GM13977 (cell line): ENCODE results near the gene FABP1.

Experiments
- DNase-seq: peaks from one replicate; pipeline ENCODE4 v3.0.0; 2012; ENCODE audit warnings: low spot score
- in situ Hi-C: fragments of 300-500 bp; cut with MboI; formaldehyde crosslinking; loops from one replicate; pipeline ENCODE4 v1.12.0; 2022; ENCODE audit warnings: low sequenced_read_pairs, low pct_unique_long_range_greater_than_20kb, mixed read lengths, inconsistent platforms; ENCODE audit not compliant: unreplicated experiment
- TF ChIP-seq, protein P1 (sequence below): IDR thresholded peaks from 2 replicates; pipeline ENCODE4 v1.5.1; 2012; ENCODE audit warnings: mild to moderate bottlenecking, control low read depth; ENCODE audit not compliant: insufficient read depth; ENCODE audit errors: extremely low read depth, missing control alignments

FABP1 gene

GRCh38 chr2:88168386-88168785 lies 40.5 kb upstream of the FABP1 start:
- no peak for DNase-seq
- TF ChIP-seq, protein P1, sequence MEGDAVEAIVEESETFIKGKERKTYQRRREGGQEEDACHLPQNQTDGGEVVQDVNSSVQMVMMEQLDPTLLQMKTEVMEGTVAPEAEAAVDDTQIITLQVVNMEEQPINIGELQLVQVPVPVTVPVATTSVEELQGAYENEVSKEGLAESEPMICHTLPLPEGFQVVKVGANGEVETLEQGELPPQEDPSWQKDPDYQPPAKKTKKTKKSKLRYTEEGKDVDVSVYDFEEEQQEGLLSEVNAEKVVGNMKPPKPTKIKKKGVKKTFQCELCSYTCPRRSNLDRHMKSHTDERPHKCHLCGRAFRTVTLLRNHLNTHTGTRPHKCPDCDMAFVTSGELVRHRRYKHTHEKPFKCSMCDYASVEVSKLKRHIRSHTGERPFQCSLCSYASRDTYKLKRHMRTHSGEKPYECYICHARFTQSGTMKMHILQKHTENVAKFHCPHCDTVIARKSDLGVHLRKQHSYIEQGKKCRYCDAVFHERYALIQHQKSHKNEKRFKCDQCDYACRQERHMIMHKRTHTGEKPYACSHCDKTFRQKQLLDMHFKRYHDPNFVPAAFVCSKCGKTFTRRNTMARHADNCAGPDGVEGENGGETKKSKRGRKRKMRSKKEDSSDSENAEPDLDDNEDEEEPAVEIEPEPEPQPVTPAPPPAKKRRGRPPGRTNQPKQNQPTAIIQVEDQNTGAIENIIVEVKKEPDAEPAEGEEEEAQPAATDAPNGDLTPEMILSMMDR, result no peak
- in situ Hi-C loops, result loop anchor here (10.0 kb wide), 1 partner anchor 104 kb away; the partner anchor contains the start of gene SMYD1

- no peak for DNase-seq
- in situ Hi-C loops, result loop anchor here (10.0 kb wide), 1 partner anchor 103 kb away; the partner anchor contains the start of gene SMYD1
- TF ChIP-seq, protein P1, result no peak
These were observed 39.9 kb upstream of the FABP1 start for GRCh38 chr2:88167740-88168139.

GRCh38 chr2:88165332-88166003 lies 37.6 kb upstream of the FABP1 start:
- DNase-seq, result peak; percentile 4
- in situ Hi-C loops, result loop anchor here (10.0 kb wide), 1 partner anchor 101 kb away; the partner anchor contains the start of gene SMYD1
- TF ChIP-seq, protein P1, result no peak

DNA sequence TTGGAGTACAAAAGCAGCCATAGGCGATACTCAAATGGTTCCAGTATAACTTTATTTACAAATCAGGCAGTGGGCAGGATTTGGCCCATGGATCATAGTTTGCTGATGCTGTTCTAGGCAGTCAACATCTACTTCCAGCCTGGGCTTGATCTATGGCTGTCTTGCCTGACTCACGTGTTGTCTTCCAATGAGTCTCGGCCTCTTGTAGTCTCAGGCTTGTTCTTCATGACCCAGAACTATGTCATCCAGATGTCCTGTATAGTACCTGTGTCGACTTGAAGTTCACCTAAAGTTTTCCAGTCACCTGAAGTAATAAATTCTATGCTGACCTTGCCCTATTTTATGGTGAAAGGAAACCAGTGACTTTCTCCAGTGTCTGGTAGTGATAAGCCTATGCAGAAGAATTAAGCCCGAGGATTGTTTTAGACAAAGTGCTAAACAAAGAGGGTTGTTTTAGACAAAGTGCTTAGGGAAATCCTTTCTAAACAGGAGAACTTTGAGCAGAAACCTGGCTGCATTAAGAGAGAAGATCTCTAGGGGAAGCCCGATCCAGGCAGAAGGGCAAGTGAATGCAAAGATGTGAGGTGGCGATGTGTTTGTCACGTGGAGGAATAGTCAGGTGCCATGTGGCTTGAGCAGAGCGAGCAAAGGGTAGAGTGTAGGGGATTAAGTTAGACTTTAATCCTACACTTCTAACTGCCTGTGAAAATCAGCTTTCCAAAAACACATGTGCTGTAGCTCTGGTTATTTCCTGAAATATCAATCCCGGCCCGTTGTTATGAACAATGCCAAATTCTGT lies 33.8 kb upstream of the FABP1 start:
- in situ Hi-C loops, result loop anchor here (10.0 kb wide), 1 partner anchor 97 kb away; the partner anchor contains the start of gene SMYD1
- TF ChIP-seq, protein P1, result no peak
- DNase-seq, result no peak

DNA sequence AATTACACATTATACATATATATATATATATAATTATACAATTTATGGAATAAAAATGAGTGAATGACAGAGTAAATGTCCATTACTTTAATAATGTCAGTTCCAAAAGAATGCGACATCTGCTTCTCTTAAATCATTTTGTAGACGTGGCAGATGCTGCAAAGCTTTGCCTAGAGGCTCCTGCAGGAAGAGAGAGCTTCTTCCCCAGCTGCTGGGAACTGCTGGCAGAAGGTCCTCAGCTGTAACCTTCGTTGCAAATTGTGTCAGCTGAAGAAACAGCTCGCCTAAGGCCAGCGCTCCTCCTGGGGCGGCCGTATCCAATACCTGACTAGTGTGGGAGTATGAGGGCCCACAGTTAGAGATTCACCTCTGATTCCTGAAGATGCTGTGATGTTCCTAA lies 32.7 kb upstream of the FABP1 start:
- in situ Hi-C loops, result loop anchor here (10.0 kb wide), 1 partner anchor 96 kb away; the partner anchor contains the start of gene SMYD1
- TF ChIP-seq, protein P1, result no peak
- DNase-seq, result no peak

GRCh38 chr2:88159955-88160415 lies 32.1 kb upstream of the FABP1 start:
- in situ Hi-C loops, result loop anchor here (10.0 kb wide), 1 partner anchor 95 kb away; the partner anchor contains the start of gene SMYD1
- peak; percentile 63 for DNase-seq
- TF ChIP-seq, protein P1, result peak; percentile 72
